NCI-H2227 (cell line): ENCODE data around the gene CDX1.

Source experiments
- DNase-seq: peaks from one replicate; lab custom pipeline; 2025; ENCODE audit not compliant: unreplicated experiment; lab: John Stamatoyannopoulos, UW

The CDX1 gene

GRCh38 chr5:150166650-150167511, at the start of gene CDX1:
Gene CDX1, plus strand, starts transcription at chr5:150166778. Its CDS starts 99 bp downstream, at chr5:150166877.
- DNase-seq, result no peak

GRCh38 chr5:150117945-150118560, 48.5 kb upstream of the CDX1 start:
- no peak for DNase-seq

- DNase-seq, result no peak
These were observed 47.9 kb upstream of the CDX1 start for GRCh38 chr5:150118561-150119229.

- no peak for DNase-seq
These were observed 47.0 kb upstream of the CDX1 start for GRCh38 chr5:150119421-150120061.

GRCh38 chr5:150120062-150120441, 46.5 kb upstream of the CDX1 start:
- no peak for DNase-seq

- no peak for DNase-seq
These were observed 45.7 kb upstream of the CDX1 start for GRCh38 chr5:150120617-150121447.

GRCh38 chr5:150121448-150122157, 45.0 kb upstream of the CDX1 start:
- no peak for DNase-seq

- no peak for DNase-seq
These were observed 44.4 kb upstream of the CDX1 start for GRCh38 chr5:150122158-150122510.

GRCh38 chr5:150122536-150123481, 43.8 kb upstream of the CDX1 start:
- DNase-seq, result no peak

- DNase-seq, result no peak
These were observed 43.0 kb upstream of the CDX1 start for GRCh38 chr5:150123542-150123941.

GRCh38 chr5:150124111-150124557, 42.4 kb upstream of the CDX1 start:
- no peak for DNase-seq

- no peak for DNase-seq
These were observed 42.0 kb upstream of the CDX1 start for GRCh38 chr5:150124596-150124995.

- DNase-seq, result no peak
These were observed 41.2 kb upstream of the CDX1 start for GRCh38 chr5:150125334-150125733.

- no peak for DNase-seq
These were observed 40.2 kb upstream of the CDX1 start for GRCh38 chr5:150126199-150126920.

GRCh38 chr5:150126921-150127265, 39.7 kb upstream of the CDX1 start:
- no peak for DNase-seq

GRCh38 chr5:150129454-150129812, 37.1 kb upstream of the CDX1 start:
- no peak for DNase-seq

- peak; percentile 57 for DNase-seq
These were observed 36.6 kb upstream of the CDX1 start for GRCh38 chr5:150129813-150130492.

GRCh38 chr5:150130493-150130922, 36.1 kb upstream of the CDX1 start:
- DNase-seq, result no peak
